ENCODE results near the gene GPC5.

The GPC5 gene

GRCh38 chr13:92029641-92030040 is 631.2 kb downstream of the GPC5 start:
- H3K4me3 Mint-ChIP-seq: no peak overlapping the region
- ATAC-seq: no peak
- DNase-seq: no peak
- H3K27me3 Mint-ChIP-seq: no peaks in the 10 kb centered on the region
- no peaks in the 10 kb centered on the region for H3K4me1 Mint-ChIP-seq
- H3K27ac Mint-ChIP-seq: no peak overlapping the region
- peaks cover 12 to 18% of the 10 kb centered on the region in 2 donors for H3K9me3 Mint-ChIP-seq

GRCh38 chr13:92038905-92039304 is 640.5 kb downstream of the GPC5 start:
- Mint-ChIP-seq H3K4me1 (no peaks in the 10 kb centered on the region), H3K27ac (no peak overlapping the region), H3K9me3 (peaks cover 0 to 8% of the 10 kb centered on the region in 2 donors), H3K27me3 (no peaks in the 10 kb centered on the region), H3K4me3 (no peak overlapping the region)
- ATAC-seq (no peak), DNase-seq (no peak)

GRCh38 chr13:92042522-92042921 is 644.1 kb downstream of the GPC5 start:
- no peak for ATAC-seq
- DNase-seq: no peak
- H3K4me3 Mint-ChIP-seq: no peak overlapping the region
- no peaks in the 10 kb centered on the region for H3K4me1 Mint-ChIP-seq
- H3K9me3 Mint-ChIP-seq: peaks cover 5% of the 10 kb centered on the region in 2 donors
- H3K27ac Mint-ChIP-seq: no peak overlapping the region
- H3K27me3 Mint-ChIP-seq: no peaks in the 10 kb centered on the region

GRCh38 chr13:92044351-92044750 is 645.9 kb downstream of the GPC5 start:
- Mint-ChIP-seq H3K4me1 (no peaks in the 10 kb centered on the region), H3K27ac (no peak overlapping the region), H3K4me3 (no peak overlapping the region), H3K27me3 (no peaks in the 10 kb centered on the region), H3K9me3 (peaks cover 5% of the 10 kb centered on the region in 2 donors)
- ATAC-seq (no peak), DNase-seq (no peak)

GRCh38 chr13:92054389-92054788 is 656.0 kb downstream of the GPC5 start:
- H3K4me1 Mint-ChIP-seq: no peaks in the 10 kb centered on the region
- no peak overlapping the region for H3K4me3 Mint-ChIP-seq
- no peak for ATAC-seq
- H3K9me3 Mint-ChIP-seq: peaks cover 0 to 10% of the 10 kb centered on the region in 2 donors
- H3K27ac Mint-ChIP-seq: no peak overlapping the region
- no peak for DNase-seq
- H3K27me3 Mint-ChIP-seq: no peaks in the 10 kb centered on the region

- no peaks in the 10 kb centered on the region for H3K27me3 Mint-ChIP-seq
- H3K4me3 Mint-ChIP-seq: no peak overlapping the region
- ATAC-seq: no peak
- no peak overlapping the region for H3K27ac Mint-ChIP-seq
- no peaks in the 10 kb centered on the region for H3K4me1 Mint-ChIP-seq
- DNase-seq: no peak
- H3K9me3 Mint-ChIP-seq: no peaks in the 10 kb centered on the region
Observed at GRCh38 chr13:92074658-92075057, 676.2 kb downstream of the GPC5 start.

GRCh38 chr13:92097337-92097903 is 699.0 kb downstream of the GPC5 start:
- H3K27me3 Mint-ChIP-seq: no peaks in the 10 kb centered on the region
- H3K4me1 Mint-ChIP-seq: no peaks in the 10 kb centered on the region
- DNase-seq (no peak), ATAC-seq (no peak)
- no peak overlapping the region for H3K27ac Mint-ChIP-seq
- H3K9me3 Mint-ChIP-seq: peaks cover 0 to 6% of the 10 kb centered on the region in 2 donors
- H3K4me3 Mint-ChIP-seq: no peak overlapping the region

GRCh38 chr13:92101801-92102200 is 703.4 kb downstream of the GPC5 start:
- ATAC-seq (no peak), DNase-seq (no peak)
- no peak overlapping the region for H3K27ac Mint-ChIP-seq
- peaks cover 0 to 3% of the 10 kb centered on the region in 2 donors for H3K9me3 Mint-ChIP-seq
- H3K27me3 Mint-ChIP-seq: no peaks in the 10 kb centered on the region
- no peak overlapping the region for H3K4me3 Mint-ChIP-seq
- H3K4me1 Mint-ChIP-seq: no peaks in the 10 kb centered on the region

- Mint-ChIP-seq H3K4me1 (no peaks in the 10 kb centered on the region), H3K4me3 (no peak overlapping the region), H3K9me3 (no peaks in the 10 kb centered on the region), H3K27me3 (no peaks in the 10 kb centered on the region), H3K27ac (no peak overlapping the region)
- ATAC-seq: no peak
- no peak for DNase-seq
Observed at GRCh38 chr13:92103689-92104153, 705.3 kb downstream of the GPC5 start.

- no peak overlapping the region for H3K27ac Mint-ChIP-seq
- ATAC-seq (no peak), DNase-seq (no peak)
- H3K4me3 Mint-ChIP-seq: no peak overlapping the region
- H3K27me3 Mint-ChIP-seq: no peaks in the 10 kb centered on the region
- no peaks in the 10 kb centered on the region for H3K4me1 Mint-ChIP-seq
- H3K9me3 Mint-ChIP-seq: peaks cover 7 to 9% of the 10 kb centered on the region in 2 donors
Observed at GRCh38 chr13:92122186-92122853, 723.9 kb downstream of the GPC5 start.

- no peak overlapping the region for H3K27ac Mint-ChIP-seq
- H3K4me3 Mint-ChIP-seq: no peak overlapping the region
- ATAC-seq (no peak), DNase-seq (no peak)
- no peaks in the 10 kb centered on the region for H3K4me1 Mint-ChIP-seq
- no peaks in the 10 kb centered on the region for H3K27me3 Mint-ChIP-seq
- peaks cover 5 to 7% of the 10 kb centered on the region in 2 donors for H3K9me3 Mint-ChIP-seq
Observed at GRCh38 chr13:92126399-92126798, 728.0 kb downstream of the GPC5 start.

GRCh38 chr13:92135509-92135908 is 737.1 kb downstream of the GPC5 start:
- Mint-ChIP-seq H3K9me3 (no peaks in the 10 kb centered on the region), H3K27ac (peak overlapping the region in 1 of 2 donors; percentile 30), H3K27me3 (no peaks in the 10 kb centered on the region), H3K4me1 (no peaks in the 10 kb centered on the region), H3K4me3 (no peak overlapping the region)
- no peak for DNase-seq
- ATAC-seq: no peak

GRCh38 chr13:92136449-92137155 is 738.2 kb downstream of the GPC5 start:
- H3K9me3 Mint-ChIP-seq: no peaks in the 10 kb centered on the region
- no peak overlapping the region for H3K27ac Mint-ChIP-seq
- H3K4me1 Mint-ChIP-seq: no peaks in the 10 kb centered on the region
- DNase-seq (no peak), ATAC-seq (no peak)
- H3K4me3 Mint-ChIP-seq: no peak overlapping the region
- no peaks in the 10 kb centered on the region for H3K27me3 Mint-ChIP-seq

- H3K4me3 Mint-ChIP-seq: no peak overlapping the region
- H3K27ac Mint-ChIP-seq: no peak overlapping the region
- no peaks in the 10 kb centered on the region for H3K9me3 Mint-ChIP-seq
- no peak for ATAC-seq
- DNase-seq: no peak
- H3K4me1 Mint-ChIP-seq: no peaks in the 10 kb centered on the region
- no peaks in the 10 kb centered on the region for H3K27me3 Mint-ChIP-seq
Observed at GRCh38 chr13:92137520-92137919, 739.1 kb downstream of the GPC5 start.

- Mint-ChIP-seq H3K9me3 (no peaks in the 10 kb centered on the region), H3K27me3 (no peaks in the 10 kb centered on the region), H3K4me3 (no peak overlapping the region), H3K27ac (no peak overlapping the region), H3K4me1 (no peaks in the 10 kb centered on the region)
- ATAC-seq (no peak), DNase-seq (no peak)
Observed at GRCh38 chr13:92143766-92144165, 745.3 kb downstream of the GPC5 start.

- no peak overlapping the region for H3K4me3 Mint-ChIP-seq
- H3K27ac Mint-ChIP-seq: no peak overlapping the region
- no peaks in the 10 kb centered on the region for H3K4me1 Mint-ChIP-seq
- ATAC-seq: no peak
- no peaks in the 10 kb centered on the region for H3K27me3 Mint-ChIP-seq
- H3K9me3 Mint-ChIP-seq: no peaks in the 10 kb centered on the region
- DNase-seq: no peak
Observed at GRCh38 chr13:92150606-92151005, 752.2 kb downstream of the GPC5 start.

Data from stimulated activated naive CD8-positive, alpha-beta T cell treated with anti-CD3 and anti-CD28 coated beads, Interleukin-15, amount 100 ng/mL, for 72 hours (primary cell).